Muscle of leg (tissue), 11 donors: Measurements from ENCODE around the gene PLEKHA5. TPM values are rescaled to one million over a fixed set of nuclear protein-coding genes. Genes with fewer than 3 reads are reported as not detected.
A peak's percentile ranks its signal among the peaks of the same experiment; 100 is the strongest.

Experiments used
- DNase-seq: peaks from one replicate; pipeline ENCODE4 v3.0.0; 2013
- H3K27ac ChIP-seq: one replicate; pipeline ENCODE4 v1.5.1; 2013; ENCODE audit warnings: mild to moderate bottlenecking, low read length, control low read depth
- H3K27me3 ChIP-seq: one replicate; pipeline ENCODE4 v1.6.1; 2013; ENCODE audit warnings: low read length; ENCODE audit not compliant: control insufficient read depth, insufficient read depth
- H3K36me3 ChIP-seq: one replicate; pipeline ENCODE4 v1.6.1; 2013; ENCODE audit warnings: low read length; ENCODE audit not compliant: control insufficient read depth, insufficient read depth
- H3K4me1 ChIP-seq: one replicate; pipeline ENCODE4 v1.6.1; 2013; ENCODE audit warnings: low read length; ENCODE audit not compliant: control insufficient read depth, insufficient read depth
- H3K4me3 ChIP-seq: one replicate; pipeline ENCODE4 v1.5.1; 2013; ENCODE audit warnings: low read length, control low read depth
- H3K9me3 ChIP-seq: replicated peaks from 2 replicates; pipeline ENCODE4 v1.6.1; 2013; ENCODE audit warnings: low read depth, low read length; ENCODE audit not compliant: control insufficient read depth
- WGBS: methylation state at CpG from one replicate; pipeline ENCODE4 v1.1.5; 2013; ENCODE audit warnings: missing lambda C conversion rate; ENCODE audit not compliant: insufficient coverage; 5-methylcytosine and 5-hydroxymethylcytosine counted together
- polyA plus RNA-seq, 8 donors: library from polyadenylated mRNA; unstranded; fragments of 120-200 nt; gene quantifications; one replicate each; pipeline versions ENCODE4 v1.2.1 to v1.2.3, GENCODE V29; 2013; ENCODE audit warnings: inconsistent platforms in 1 of 8, low replicate concordance in 1 of 8; ENCODE audit not compliant: insufficient read length in 8 of 8, insufficient read depth in 1 of 8
- total RNA-seq: library from RNA; stranded (reverse); fragments of 120-200 nt; gene quantifications from one replicate; pipeline ENCODE4 v1.2.4, GENCODE V29; 2013

The PLEKHA5 gene
- total and polyA plus RNA-seq, 9 donors: 13.2 to 24.6 (median 17.1) TPM

DNA sequence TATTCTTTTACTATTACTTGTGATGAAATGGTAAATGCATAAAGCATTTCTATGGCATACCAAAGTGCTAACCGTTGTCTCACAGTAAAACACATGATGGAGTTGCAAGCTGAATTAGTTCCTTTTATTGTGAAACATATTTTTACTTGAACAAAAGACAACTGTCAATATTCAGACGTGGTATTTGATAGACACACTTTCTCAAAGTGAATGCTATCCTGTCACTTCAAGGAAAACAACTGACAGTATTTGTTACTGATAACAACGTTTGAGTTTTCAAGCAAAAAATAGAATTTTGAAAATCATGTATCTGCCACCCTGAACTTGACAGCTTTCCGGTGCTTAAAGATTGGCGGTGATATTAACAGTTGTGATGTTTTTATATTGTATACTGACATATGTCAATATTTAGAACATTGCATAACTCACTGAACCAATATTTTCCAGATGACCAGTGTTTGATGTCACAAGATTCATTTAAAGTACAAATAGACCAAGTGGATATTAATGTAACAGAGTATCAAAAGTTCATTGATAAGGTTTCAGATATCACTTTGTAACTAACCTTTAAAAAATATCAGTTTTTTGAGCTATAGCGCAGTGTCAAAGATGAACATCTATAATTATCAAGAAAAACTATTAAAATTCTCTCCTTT, 156.4 kb downstream of the PLEKHA5 start:
- Histone ChIP-seq H3K4me3 (no peak overlapping the region), H3K27ac (no peak overlapping the region), H3K27me3 (no peaks in the 10 kb centered on the region), H3K36me3 (peaks cover 7% of the 10 kb centered on the region), H3K4me1 (no peaks in the 10 kb centered on the region), H3K9me3 (no peaks in the 10 kb centered on the region)
- 60% methylated on average over 1 of the region's 6 CpGs for WGBS
- DNase-seq: no peak

- DNase-seq: no peak
- Histone ChIP-seq H3K27ac (no peak overlapping the region), H3K4me3 (no peak overlapping the region), H3K9me3 (no peaks in the 10 kb centered on the region), H3K36me3 (peaks cover 7% of the 10 kb centered on the region), H3K27me3 (no peaks in the 10 kb centered on the region), H3K4me1 (no peaks in the 10 kb centered on the region)
- no CpG with 5 or more reads among the region's 1 CpG for WGBS
Observed at GRCh38 chr12:19287302-19287701, 157.8 kb downstream of the PLEKHA5 start.

- Histone ChIP-seq H3K27ac (no peak overlapping the region), H3K36me3 (peaks cover 6% of the 10 kb centered on the region), H3K27me3 (no peaks in the 10 kb centered on the region), H3K9me3 (no peaks in the 10 kb centered on the region), H3K4me3 (no peak overlapping the region), H3K4me1 (no peaks in the 10 kb centered on the region)
- no peak for DNase-seq
- no CpG with 5 or more reads among the region's 4 CpGs for WGBS
Observed at GRCh38 chr12:19288161-19288560, 158.6 kb downstream of the PLEKHA5 start.

GRCh38 chr12:19288603-19289244, 159.2 kb downstream of the PLEKHA5 start:
- Histone ChIP-seq H3K36me3 (peaks cover 2% of the 10 kb centered on the region), H3K4me1 (no peaks in the 10 kb centered on the region), H3K9me3 (no peaks in the 10 kb centered on the region), H3K27ac (no peak overlapping the region), H3K27me3 (no peaks in the 10 kb centered on the region), H3K4me3 (no peak overlapping the region)
- peak; percentile 52 for DNase-seq
- no CpG with 5 or more reads among the region's 2 CpGs for WGBS

DNA sequence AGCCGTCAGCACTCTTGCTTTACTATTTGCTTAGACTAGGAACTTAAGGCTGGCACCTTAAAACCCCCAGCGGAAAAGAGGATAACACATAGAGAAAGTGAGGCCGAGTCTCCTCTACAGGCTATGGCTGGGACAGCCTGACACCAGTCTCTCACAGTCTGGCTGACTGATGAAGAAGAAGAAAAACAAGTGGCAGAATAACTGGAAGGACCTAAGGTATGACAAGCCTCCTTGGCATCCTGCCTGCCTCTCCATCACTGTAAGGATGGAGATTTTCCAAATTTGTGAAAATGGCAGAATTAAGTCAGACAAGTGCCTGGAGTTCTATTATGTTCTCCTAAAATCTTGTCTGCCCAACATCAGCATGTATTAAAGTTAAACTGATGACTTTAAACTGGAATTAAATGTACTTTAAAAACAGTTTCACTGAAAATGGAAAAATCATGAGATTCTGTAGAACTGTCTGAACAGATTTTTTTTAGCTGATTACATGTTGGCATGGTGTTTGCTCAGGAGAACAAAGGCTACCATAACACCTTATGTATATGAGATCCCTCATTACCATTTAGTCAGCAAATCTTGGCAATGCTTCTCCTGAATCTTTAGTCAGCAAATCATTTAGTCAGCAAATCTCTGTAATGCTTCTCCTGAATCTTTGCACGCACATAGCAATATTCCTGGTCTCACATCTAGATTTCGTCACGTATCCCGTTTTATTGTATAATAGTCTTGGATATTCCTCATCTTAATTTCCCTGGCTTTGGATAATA, 169.5 kb downstream of the PLEKHA5 start:
- H3K4me1 ChIP-seq: no peaks in the 10 kb centered on the region
- no peaks in the 10 kb centered on the region for H3K36me3 ChIP-seq
- no peaks in the 10 kb centered on the region for H3K9me3 ChIP-seq
- no peak overlapping the region for H3K27ac ChIP-seq
- WGBS: no CpG with 5 or more reads among the region's 7 CpGs
- no peaks in the 10 kb centered on the region for H3K27me3 ChIP-seq
- H3K4me3 ChIP-seq: no peak overlapping the region
- DNase-seq: no peak

DNA sequence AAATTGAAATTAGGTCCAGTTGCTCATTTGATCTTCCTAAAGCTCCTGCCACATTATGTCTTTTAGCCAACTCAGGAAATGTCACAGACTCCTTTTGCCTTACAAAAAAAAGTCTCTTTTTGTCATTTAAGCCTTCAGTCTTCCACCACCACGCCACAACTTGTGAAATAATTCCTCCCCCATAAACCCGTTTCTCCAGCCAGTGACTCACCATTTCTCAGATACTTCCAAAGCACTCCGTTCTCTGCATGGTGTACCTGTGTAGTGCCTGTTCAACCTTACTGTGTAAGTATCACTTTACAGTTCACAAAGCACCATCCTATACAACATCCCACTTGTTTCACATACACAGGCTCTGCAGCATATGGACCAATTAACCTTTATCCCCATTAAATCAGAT, 170.2 kb downstream of the PLEKHA5 start:
- Histone ChIP-seq H3K36me3 (no peaks in the 10 kb centered on the region), H3K4me3 (no peak overlapping the region), H3K27ac (no peak overlapping the region), H3K9me3 (no peaks in the 10 kb centered on the region), H3K4me1 (no peaks in the 10 kb centered on the region), H3K27me3 (no peaks in the 10 kb centered on the region)
- DNase-seq: no peak
- WGBS: 63% methylated on average over 3 of the region's 3 CpGs

- peak; percentile 19 for DNase-seq
- Histone ChIP-seq H3K4me3 (no peak overlapping the region), H3K27me3 (no peaks in the 10 kb centered on the region), H3K9me3 (no peaks in the 10 kb centered on the region), H3K4me1 (no peaks in the 10 kb centered on the region), H3K27ac (no peak overlapping the region), H3K36me3 (no peaks in the 10 kb centered on the region)
Observed at GRCh38 chr12:19301223-19301622, 171.7 kb downstream of the PLEKHA5 start.

DNA sequence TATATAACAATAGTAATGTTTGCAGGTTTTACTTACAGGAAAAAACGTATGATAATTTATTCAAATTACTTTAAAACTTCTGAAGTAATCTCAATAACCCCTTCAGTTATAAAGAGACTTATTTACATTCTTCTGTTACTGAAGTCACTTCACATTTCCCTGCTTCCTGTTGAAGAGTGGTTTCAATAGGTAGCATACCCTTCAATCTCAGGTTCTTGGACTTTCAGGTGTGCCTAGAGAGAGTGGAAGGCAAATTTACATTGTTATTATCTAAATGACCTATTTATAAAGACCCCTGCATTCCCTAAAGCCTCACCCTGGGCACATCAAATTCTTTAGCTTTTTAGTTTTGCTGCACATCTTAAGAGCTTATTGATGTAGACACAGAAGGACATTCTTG, 172.2 kb downstream of the PLEKHA5 start:
- Histone ChIP-seq H3K4me1 (no peaks in the 10 kb centered on the region), H3K27ac (no peak overlapping the region), H3K36me3 (peaks cover 4% of the 10 kb centered on the region), H3K27me3 (no peaks in the 10 kb centered on the region), H3K4me3 (no peak overlapping the region), H3K9me3 (no peaks in the 10 kb centered on the region)
- WGBS: no CpG with 5 or more reads among the region's 1 CpG
- DNase-seq: no peak

DNA sequence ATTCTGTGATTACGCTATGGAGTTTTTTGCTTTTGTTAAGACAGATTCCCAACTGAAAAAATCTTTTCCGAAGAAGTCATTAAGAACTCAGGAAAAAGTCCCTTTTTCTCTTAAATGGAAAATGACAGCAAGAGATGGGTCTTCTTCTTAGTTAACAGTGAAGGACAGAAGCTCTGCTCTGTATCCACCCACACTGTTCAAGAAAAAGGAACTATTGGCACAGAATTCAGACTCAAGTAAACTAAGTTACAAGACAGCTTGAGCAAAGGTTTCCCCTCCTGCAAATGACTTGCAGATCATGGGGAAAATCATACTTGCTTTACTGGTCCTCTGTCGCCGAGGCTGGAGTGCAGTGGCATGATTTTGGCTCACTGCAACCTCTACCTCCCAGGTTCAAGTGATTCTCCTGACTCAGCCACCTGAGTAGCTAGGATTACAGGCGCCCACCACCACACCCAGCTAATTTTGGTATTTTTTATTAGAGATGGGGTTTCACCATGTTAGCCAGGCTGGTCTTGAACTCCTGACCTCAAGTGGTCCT, 172.6 kb downstream of the PLEKHA5 start:
- 77% methylated on average over 2 of the region's 5 CpGs for WGBS
- Histone ChIP-seq H3K4me1 (no peaks in the 10 kb centered on the region), H3K27me3 (no peaks in the 10 kb centered on the region), H3K27ac (no peak overlapping the region), H3K36me3 (peaks cover 6% of the 10 kb centered on the region), H3K4me3 (no peak overlapping the region), H3K9me3 (no peaks in the 10 kb centered on the region)
- DNase-seq: no peak

DNA sequence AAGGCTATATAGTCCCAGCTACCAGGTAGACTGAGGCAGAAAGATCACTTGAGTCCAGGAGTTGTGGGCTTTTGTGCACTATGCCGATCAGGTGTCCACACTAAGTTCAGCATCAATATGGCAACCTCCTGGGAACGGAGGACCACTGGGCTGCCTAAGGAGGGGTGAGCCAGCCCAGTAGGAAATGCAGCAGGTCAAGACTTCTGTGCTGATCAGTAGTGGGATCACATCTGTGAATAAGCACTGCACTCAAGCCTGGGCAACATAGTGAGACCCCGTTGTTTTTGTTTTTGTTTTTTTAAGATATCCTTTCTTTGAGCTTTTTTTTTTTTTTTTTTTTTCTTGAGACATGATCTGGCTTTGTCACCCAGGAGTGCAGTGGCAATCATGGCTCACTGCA, 174.0 kb downstream of the PLEKHA5 start:
- Histone ChIP-seq H3K36me3 (peaks cover 6% of the 10 kb centered on the region), H3K9me3 (no peaks in the 10 kb centered on the region), H3K27ac (no peak overlapping the region), H3K4me3 (no peak overlapping the region), H3K4me1 (no peaks in the 10 kb centered on the region), H3K27me3 (no peaks in the 10 kb centered on the region)
- no peak for DNase-seq
- WGBS: 95% methylated on average over 2 of the region's 3 CpGs
